Nephron (organoid): Measurements from ENCODE around the gene ACVR2A.

Source experiments
- H3K27ac Mint-ChIP-seq, 3 experiments: 2 replicates each; pipeline ENCODE4 v1.8.0; 2020; ENCODE audit warnings: mixed read lengths in 3 of 3, mild to moderate bottlenecking in 2 of 3, moderate library complexity in 1 of 3
- H3K27me3 Mint-ChIP-seq: 2 replicates; pipeline ENCODE4 v1.8.0; 2021; ENCODE audit warnings: low read depth, mild to moderate bottlenecking, moderate library complexity, mixed read lengths
- H3K36me3 Mint-ChIP-seq: 2 replicates; pipeline ENCODE4 v1.8.0; 2020; ENCODE audit warnings: low read depth, mixed read lengths
- H3K4me1 Mint-ChIP-seq: 2 replicates; pipeline ENCODE4 v1.8.0; 2020; ENCODE audit warnings: mixed read lengths
- H3K4me3 Mint-ChIP-seq, 3 experiments: 2 replicates each; pipeline ENCODE4 v1.8.0; 2020; ENCODE audit warnings: mild to moderate bottlenecking in 3 of 3, mixed read lengths in 3 of 3, moderate library complexity in 2 of 3
- H3K9me3 Mint-ChIP-seq: 2 replicates; pipeline ENCODE4 v1.8.0; 2020; ENCODE audit warnings: mixed read lengths
- CTCF ChIP-seq, 3 experiments: fragments of 200-600 bp; sonication (generic); IDR thresholded peaks; one replicate each; pipeline ENCODE4 v1.5.0; 2021; ENCODE audit warnings: antibody characterized with exemption in 3 of 3; ENCODE audit not compliant: unreplicated experiment in 3 of 3

Gene ACVR2A

DNA sequence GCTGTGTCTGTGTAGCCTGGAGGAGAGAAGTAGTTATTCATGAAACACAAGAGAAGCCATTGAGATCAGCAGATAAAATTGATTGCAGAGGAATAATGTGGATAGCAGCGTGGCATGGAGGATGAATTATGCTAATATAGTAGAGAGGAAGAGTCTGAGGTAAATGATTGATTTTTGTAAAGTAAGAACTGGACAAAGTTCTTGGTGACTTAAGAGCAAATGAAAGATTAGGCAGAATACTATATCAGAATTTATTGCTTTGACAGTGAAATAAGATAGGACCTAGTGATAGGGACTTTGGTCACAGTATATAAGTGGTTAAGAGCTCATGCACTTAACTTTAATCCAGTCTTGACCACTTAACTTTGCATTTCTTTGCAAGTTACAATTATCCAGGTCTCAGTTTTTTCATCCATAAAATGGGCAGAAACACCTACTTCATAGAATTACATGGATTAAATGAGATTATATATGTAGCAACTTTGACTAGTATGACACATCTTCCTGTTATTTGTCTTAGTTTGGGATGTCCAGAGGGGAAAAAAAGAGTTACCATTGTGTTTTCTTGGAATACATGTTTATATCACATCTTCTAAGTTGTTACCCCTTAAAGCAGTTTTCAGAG is 29.1 kb downstream of the ACVR2A start:
- Mint-ChIP-seq H3K27ac (no peak overlapping the region), H3K4me1 (peaks cover 64% of the 10 kb centered on the region), H3K27me3 (no peaks in the 10 kb centered on the region), H3K36me3 (no peaks in the 10 kb centered on the region), H3K4me3 (no peak overlapping the region), H3K9me3 (no peaks in the 10 kb centered on the region)
- TF ChIP-seq CTCF (IDR thresholded peaks at IDR 0.05; ENCODE audit: unreplicated experiment in 3 of 3), result no peak

DNA sequence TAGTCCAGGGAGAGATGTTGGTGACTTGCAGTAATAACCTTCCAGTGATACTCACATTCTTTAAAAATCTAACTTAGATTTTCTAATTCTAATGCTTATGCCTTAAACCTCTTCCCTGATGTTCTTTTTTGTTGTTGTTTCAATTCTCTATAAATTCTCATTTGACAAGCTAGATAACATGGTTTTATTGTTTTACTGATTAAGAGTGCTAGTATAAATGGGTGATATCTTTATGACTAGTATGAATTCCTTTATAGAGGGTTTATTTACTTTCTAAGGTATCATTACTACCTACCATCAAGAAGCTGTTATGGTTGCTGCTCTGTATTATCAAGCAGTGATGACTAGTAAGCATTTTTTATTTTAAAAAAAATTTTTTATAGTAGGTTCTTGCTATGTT is 35.0 kb downstream of the ACVR2A start:
- Mint-ChIP-seq H3K36me3 (no peaks in the 10 kb centered on the region), H3K4me3 (no peak overlapping the region), H3K27ac (no peak overlapping the region), H3K4me1 (peaks cover 47% of the 10 kb centered on the region), H3K9me3 (no peaks in the 10 kb centered on the region), H3K27me3 (no peaks in the 10 kb centered on the region)
- TF ChIP-seq CTCF (IDR thresholded peaks at IDR 0.05; ENCODE audit: unreplicated experiment in 3 of 3), result no peak

GRCh38 chr2:147882631-147883030 is 37.8 kb downstream of the ACVR2A start:
- Mint-ChIP-seq H3K27ac (no peak overlapping the region), H3K4me1 (peaks cover 32% of the 10 kb centered on the region), H3K27me3 (no peaks in the 10 kb centered on the region), H3K9me3 (no peaks in the 10 kb centered on the region), H3K4me3 (no peak overlapping the region), H3K36me3 (no peaks in the 10 kb centered on the region)
- TF ChIP-seq CTCF (IDR thresholded peaks at IDR 0.05; ENCODE audit: unreplicated experiment in 3 of 3), result no peak

GRCh38 chr2:147884830-147885229 is 40.0 kb downstream of the ACVR2A start:
- Mint-ChIP-seq H3K4me1 (peaks cover 40% of the 10 kb centered on the region), H3K9me3 (no peaks in the 10 kb centered on the region), H3K36me3 (no peaks in the 10 kb centered on the region), H3K27ac (peak overlapping the region in 1 of 3 experiments; percentile 42), H3K4me3 (no peak overlapping the region), H3K27me3 (no peaks in the 10 kb centered on the region)
- no peak for TF ChIP-seq CTCF (IDR thresholded peaks at IDR 0.05; ENCODE audit: unreplicated experiment in 3 of 3)

DNA sequence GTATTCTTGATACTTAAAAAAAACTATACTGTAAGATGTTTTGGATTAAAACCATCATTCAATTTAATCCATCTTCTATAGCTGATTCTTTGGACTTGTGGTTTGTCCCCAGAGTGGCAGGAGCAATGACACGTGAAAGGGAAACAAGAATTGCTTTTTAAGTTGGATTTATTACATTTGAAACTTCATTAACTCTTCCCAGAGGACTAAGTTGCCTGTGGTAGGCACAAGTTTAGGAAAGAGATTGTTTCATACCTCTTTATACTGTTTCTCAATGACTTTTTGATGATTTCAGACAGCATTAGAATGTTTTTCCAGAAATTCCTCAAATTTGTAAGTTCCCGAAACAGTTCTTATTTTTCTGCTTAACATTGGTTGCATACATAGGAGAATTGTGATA is 41.3 kb downstream of the ACVR2A start:
- no peaks in the 10 kb centered on the region for H3K9me3 Mint-ChIP-seq
- H3K36me3 Mint-ChIP-seq, result no peaks in the 10 kb centered on the region
- no peaks in the 10 kb centered on the region for H3K27me3 Mint-ChIP-seq
- H3K4me1 Mint-ChIP-seq, result peaks cover 37% of the 10 kb centered on the region
- H3K27ac Mint-ChIP-seq, result no peak overlapping the region
- no peak for TF ChIP-seq CTCF (IDR thresholded peaks at IDR 0.05; ENCODE audit: unreplicated experiment in 3 of 3)
- no peak overlapping the region for H3K4me3 Mint-ChIP-seq

GRCh38 chr2:147888680-147889079 is 43.9 kb downstream of the ACVR2A start:
- peak overlapping the region in 1 of 3 experiments; percentile 25 for H3K4me3 Mint-ChIP-seq
- H3K27me3 Mint-ChIP-seq, result no peaks in the 10 kb centered on the region
- no peaks in the 10 kb centered on the region for H3K9me3 Mint-ChIP-seq
- TF ChIP-seq CTCF (IDR thresholded peaks at IDR 0.05; ENCODE audit: unreplicated experiment in 3 of 3), result no peak
- peak overlapping the region in 1 of 3 experiments; percentile 21 for H3K27ac Mint-ChIP-seq
- H3K4me1 Mint-ChIP-seq, result peaks cover 34% of the 10 kb centered on the region
- peaks cover under 1% of the 10 kb centered on the region for H3K36me3 Mint-ChIP-seq
